HG02642 (cell line): ENCODE results near the gene SAMM50.
"Not testable (repeated sequence)": the region's sequence is repeated elsewhere in the genome, so short reads cannot be mapped to it uniquely, and the experiment has no call there.

Experiments
- ATAC-seq: cut with Tn5 transposase; IDR thresholded peaks from one replicate; pipeline ENCODE4 v1.9.1; 2021; ENCODE audit warnings: mild to moderate bottlenecking; ENCODE audit not compliant: unreplicated experiment, poor library complexity

The SAMM50 gene

DNA sequence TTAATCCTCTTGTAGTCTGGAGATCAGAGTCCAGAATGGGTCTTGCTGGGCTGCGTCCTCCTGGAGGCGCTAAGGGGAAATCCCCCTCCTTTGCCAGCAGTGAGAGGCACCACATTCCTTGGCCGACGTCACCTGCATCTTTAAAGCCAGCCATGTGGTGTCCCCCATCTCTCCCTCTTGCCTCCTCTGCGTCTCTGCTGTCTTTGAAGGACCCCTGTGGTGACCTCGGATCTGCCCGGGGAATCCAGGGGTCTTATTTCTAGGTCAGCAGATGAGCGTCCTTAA, 41.7 kb downstream of the SAMM50 start:
- no peak for ATAC-seq

GRCh38 chr22:43998679-43999264, 43.5 kb downstream of the SAMM50 start:
- no peak for ATAC-seq

- ATAC-seq: no peak
Observed at GRCh38 chr22:43999378-43999777, 44.1 kb downstream of the SAMM50 start.

DNA sequence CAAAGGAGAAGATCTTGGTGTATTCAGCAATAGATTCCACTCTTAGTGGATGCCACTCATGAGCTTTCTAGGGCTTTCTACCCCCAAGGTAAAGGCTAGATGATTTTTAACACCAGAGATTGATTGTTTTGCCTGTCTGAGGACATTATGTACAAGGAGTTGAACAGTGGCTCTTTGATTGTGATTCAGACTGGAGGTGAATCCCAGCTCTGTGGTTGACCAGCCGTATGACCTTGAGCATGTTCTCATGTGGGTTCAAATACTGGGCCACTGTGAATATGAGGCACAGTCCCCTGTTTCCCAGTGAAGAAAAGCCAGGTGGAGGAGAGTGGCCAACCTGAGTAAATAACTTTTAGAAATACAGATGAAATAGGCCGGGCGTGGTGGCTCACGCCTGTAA, 44.9 kb downstream of the SAMM50 start:
- no peak for ATAC-seq

DNA sequence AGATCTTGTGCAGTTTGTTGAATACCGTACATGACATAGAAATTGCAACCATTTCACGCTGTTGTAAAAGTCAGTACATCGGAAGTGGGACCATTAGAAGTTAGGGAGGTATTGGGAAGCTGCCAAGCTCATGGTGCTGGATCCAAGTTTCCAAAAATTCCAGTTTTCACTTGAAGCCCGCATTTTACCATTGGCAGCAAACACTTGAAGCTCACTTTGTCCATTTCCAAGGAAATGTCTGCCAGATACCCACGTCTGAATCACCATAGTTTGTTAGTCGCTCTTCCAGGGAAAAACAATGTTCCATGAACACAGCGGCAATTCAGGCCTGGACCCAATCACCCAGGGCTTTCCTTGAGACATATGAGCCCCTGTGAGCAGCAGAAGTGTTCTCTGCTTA, 46.3 kb downstream of the SAMM50 start:
- no peak for ATAC-seq

- no peak for ATAC-seq
Observed at GRCh38 chr22:44002324-44002723, 47.1 kb downstream of the SAMM50 start.

DNA sequence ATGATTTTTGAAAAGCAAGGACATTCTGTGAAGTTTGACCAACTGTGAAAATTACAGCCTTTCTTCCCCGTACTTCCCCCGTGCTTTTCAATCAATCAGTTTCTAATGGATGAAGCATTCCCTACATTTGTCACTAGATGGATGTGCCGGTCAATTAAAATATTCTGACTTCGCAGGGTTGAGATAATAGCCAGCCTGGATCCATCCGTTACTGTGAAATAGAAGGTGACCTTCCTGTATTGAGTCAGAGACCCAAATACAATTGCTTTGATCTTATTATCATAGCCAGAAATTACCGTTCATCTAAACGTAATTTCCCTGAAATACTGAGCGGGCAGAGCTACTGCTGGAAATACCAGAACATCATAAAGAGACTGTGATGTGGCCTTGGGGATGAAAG, 47.8 kb downstream of the SAMM50 start:
- ATAC-seq: no peak

- ATAC-seq: no peak
Observed at GRCh38 chr22:44003405-44004103, 48.3 kb downstream of the SAMM50 start.

GRCh38 chr22:44004104-44004460, 48.8 kb downstream of the SAMM50 start:
- ATAC-seq: no peak

DNA sequence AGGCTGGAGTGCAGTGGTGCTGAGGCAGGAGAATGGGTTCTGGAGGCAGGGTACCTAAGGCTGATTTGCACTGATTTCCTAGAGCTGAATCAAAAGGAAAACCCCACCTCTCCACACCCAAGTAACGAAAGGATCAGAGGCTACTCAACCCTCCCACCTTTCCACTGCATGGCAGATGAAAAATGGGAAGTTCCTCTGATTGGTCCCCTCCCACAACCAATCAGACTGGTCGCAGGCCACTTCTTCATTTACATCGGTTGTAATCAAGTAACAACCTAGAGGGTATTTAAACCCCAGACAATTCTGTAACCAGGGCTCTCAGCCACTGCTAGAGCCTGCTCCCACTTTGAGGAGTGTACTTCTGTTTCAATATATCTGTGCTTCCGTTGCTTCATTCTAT, 50.3 kb downstream of the SAMM50 start:
- ATAC-seq: no peak

DNA sequence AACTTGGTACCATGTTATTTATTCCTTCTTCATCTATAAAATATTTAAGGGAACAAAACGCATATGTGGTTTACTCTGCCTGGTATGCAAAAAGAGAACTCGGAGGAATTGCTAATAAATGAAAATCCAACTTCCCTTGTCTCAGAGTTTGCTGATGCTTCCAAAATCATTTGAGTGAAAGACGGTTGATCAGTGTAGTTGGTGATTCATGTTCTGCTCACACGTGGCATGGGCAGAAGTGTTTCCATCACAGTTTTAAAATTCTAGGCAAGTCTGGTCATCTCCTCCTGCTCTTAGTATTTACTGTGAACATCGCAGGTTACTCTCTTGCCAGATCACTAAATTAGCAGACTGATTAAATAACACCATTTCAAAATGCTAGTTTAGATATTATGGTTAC, 56.9 kb downstream of the SAMM50 start:
- ATAC-seq: no peak

DNA sequence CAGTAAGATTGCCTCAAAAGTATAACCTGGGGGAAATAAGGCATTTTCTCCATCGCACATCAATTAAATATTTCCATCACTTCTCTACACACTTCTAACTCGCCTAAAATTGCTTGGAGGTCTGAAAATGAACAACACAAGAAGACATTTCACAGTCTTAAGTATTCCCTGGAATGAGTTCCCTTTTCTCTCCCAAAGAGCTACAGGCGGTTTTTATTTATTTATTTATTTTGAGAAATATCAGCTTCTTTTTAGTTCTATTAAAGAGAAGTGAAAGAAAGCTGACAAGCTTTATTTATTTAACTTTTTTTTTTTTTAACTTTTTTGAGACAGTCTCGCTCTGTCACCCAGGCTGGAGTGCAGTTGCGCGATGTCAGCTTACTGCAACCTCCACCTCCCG, 57.3 kb downstream of the SAMM50 start:
- no peak for ATAC-seq

GRCh38 chr22:44014241-44014640, 59.0 kb downstream of the SAMM50 start:
- ATAC-seq: no peak

- ATAC-seq: not testable (repeated sequence)
Observed at GRCh38 chr22:44016586-44016985, 61.3 kb downstream of the SAMM50 start.

DNA sequence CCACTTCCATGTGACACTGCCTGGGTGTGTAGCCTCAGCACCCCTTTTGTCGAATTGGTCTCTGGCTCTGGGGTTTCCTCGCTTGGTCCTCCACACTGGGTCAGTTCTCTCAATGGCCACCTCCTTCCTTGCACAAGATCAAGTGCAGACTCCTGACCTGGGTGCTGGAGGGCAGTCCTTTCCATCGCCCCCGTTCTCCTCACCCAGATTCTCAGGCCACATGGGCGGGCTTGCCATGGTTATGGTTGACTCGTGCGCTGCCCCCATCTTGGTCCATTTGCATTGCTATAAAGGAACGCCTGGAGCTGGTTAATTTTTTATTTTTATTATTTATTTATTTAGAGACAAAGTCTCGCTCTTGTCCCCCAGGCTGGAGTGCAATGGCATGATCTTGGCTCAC, 63.4 kb downstream of the SAMM50 start:
- no peak for ATAC-seq

GRCh38 chr22:44019416-44019815, 64.2 kb downstream of the SAMM50 start:
- ATAC-seq: no peak

DNA sequence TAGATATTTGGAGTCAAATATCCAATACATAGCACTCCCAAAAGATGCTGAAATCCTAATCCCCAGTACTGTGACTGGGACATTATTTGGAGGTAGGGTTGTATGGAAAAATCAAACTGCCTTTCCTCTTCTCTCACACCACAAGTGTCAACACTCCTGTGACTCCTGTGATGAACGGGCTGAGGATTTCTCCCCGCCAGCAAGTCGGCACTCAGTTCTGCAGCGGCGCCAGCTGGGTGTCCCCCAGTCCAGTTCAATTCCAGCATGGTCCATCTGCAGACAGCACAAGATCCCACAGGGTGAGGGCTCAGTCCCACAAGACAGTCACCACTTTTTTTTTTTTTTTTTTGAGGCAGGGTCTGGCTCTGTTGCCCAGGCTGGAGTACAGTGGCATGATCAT, 64.6 kb downstream of the SAMM50 start:
- no peak for ATAC-seq

DNA sequence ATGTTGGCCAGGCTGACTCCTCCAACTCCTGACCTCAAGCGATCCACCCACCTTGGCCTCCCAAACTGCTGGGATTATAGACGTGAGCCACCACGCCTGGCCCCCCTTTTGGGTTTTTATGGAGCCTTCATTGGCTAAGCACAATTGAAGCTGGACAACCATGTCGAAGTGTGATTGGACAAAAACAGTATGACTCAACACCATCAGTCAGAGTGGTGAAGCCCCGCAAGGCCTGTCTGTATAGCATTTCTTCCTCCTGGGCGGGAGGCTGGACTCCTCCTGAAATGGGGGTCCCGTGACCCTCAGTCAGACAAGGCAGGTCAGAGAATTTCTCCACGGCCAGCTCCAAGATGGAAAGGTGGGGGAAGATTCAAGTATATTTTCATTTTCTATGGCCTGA, 65.7 kb downstream of the SAMM50 start:
- ATAC-seq: no peak

DNA sequence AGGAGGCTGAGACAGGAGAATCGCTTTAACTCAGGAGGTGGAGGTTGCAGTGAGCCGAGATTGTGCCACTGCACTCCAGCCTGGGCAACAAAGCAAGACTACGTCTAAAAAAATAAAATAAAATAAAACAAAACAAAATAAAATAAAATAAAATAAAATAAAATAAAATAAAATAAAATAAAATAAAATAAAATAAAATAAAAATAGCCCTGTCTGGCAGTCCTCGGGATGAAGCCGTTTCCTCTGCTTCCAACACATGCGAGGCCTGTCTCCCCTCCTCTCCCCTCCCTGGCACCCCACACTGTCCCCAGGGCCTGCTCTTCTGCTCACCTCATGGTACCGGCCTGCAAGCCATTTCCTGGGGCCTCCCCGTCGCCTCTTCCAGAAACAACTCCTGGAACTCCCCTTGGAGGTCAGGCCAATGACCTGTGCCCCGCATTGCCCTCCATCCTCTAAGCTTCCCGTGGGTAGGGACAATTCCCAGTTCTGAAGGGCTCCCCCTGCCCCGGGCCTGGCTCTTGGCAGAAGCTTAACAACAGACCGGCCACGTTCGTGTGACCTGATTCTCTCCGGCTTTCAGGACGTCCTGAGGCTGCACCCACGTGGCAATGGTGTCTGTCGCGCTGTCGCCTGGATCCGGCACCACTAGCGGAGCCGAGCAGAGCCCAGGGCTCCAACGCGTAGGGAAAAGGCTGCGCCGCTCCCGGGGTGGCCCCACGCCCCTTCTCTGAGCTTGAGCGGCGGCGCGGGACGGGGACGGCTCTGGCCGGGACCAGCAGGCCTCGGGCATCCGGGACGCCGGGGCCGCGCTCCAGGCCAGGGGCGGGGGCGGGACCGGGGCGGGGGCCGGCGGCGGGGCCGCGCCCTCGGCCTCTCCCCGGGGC, 68.4 kb downstream of the SAMM50 start:
- peak; percentile 25 for ATAC-seq

DNA sequence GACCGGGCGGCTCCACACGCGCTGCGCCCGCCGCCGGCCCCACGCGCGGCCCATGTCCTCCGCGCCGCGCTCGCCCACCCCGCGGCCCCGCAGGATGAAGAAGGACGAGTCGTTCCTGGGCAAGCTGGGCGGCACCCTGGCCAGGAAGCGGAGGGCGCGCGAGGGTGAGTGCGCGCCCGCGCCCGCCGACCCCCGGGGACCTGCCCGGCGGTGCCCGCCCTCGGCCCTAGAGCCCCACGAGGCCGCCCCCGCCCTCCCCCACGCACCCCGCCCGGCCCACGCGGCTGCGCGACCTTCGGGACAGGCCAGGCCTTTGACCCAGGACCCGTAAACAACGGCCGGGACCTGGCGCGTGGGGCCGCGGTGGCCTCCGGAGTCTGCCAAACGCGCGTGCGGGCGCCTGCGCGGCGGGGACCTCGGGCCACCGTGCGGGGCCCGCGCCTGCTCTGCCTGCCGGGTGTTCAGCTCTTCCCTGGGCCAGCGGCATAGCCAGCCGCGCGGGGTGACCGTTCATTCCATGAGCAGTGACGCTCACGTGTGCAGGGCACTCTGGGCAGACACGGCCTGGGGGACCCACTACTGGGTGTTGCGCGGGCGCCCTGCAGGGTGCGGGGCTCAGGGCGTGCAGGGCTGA, 69.2 kb downstream of the SAMM50 start, which contains the start of gene PARVB:
TSS of gene PARVB (plus strand) at position 15 of the 634 bp plus-strand sequence. CDS start at position 53, 38 bp downstream.
- peak; percentile 15 for ATAC-seq
